Measurements from ENCODE around the gene LUZP2.

GRCh38 chr11:24497831-24498230, 978 bp downstream of the LUZP2 start:
- TF ChIP-seq OSR1 (CRISPR knock-in tag; IDR thresholded peaks at IDR 0.05) (no peak), CSRNP3 (CRISPR knock-in tag; IDR thresholded peaks at IDR 0.05) (no peak), PATZ1 (CRISPR knock-in tag; IDR thresholded peaks at IDR 0.05; ENCODE audit: borderline replicate concordance) (no peak), ESRRG (CRISPR knock-in tag; IDR thresholded peaks at IDR 0.05) (no peak), RARB (CRISPR knock-in tag; IDR thresholded peaks at IDR 0.05) (no peak), TSHZ2 (CRISPR knock-in tag; IDR thresholded peaks at IDR 0.05) (no peak), CSDC2 (CRISPR knock-in tag; IDR thresholded peaks at IDR 0.05) (no peak), ZNF8 (CRISPR knock-in tag; IDR thresholded peaks at IDR 0.05) (no peak), ZFP3 (CRISPR knock-in tag; IDR thresholded peaks at IDR 0.05) (no peak)
- TF ChIP-seq, protein P1, sequence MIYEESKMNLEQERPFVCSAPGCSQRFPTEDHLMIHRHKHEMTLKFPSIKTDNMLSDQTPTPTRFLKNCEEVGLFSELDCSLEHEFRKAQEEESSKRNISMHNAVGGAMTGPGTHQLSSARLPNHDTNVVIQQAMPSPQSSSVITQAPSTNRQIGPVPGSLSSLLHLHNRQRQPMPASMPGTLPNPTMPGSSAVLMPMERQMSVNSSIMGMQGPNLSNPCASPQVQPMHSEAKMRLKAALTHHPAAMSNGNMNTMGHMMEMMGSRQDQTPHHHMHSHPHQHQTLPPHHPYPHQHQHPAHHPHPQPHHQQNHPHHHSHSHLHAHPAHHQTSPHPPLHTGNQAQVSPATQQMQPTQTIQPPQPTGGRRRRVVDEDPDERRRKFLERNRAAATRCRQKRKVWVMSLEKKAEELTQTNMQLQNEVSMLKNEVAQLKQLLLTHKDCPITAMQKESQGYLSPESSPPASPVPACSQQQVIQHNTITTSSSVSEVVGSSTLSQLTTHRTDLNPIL (CRISPR knock-in tag; IDR thresholded peaks at IDR 0.05; ENCODE audit: low read depth): no peak
